Measurements from ENCODE around the gene DCDC2.

GRCh38 chr6:24187965-24188577 lies 169.8 kb downstream of the DCDC2 start:
- TF ChIP-seq POLR2A (IDR thresholded peaks at IDR 0.05; ENCODE audit: low read length) (no peak), GATA1 (IDR thresholded peaks at IDR 0.05; ENCODE audit: low read depth, low read length) (no peak)
